GM23338 (cell line): ENCODE data around the gene SERPINB6. TPM values are rescaled to one million over a fixed set of nuclear protein-coding genes. Genes with fewer than 3 reads are reported as not detected.
"Not testable (repeated sequence)": the region's sequence is repeated elsewhere in the genome, so short reads cannot be mapped to it uniquely, and the experiment has no call there.

Source experiments
- ATAC-seq: fragments of 200-7000 bp; cut with Tn5 transposase; 3 replicates; pipeline ENCODE4 v1.9.1; 2020
- DNase-seq: peaks from one replicate; pipeline ENCODE4 v3.0.0-alpha.2; 2015; ENCODE audit warnings: low spot score
- H2AFZ ChIP-seq: fragments of 200-600 bp; sonication (generic); 2 replicates; pipeline ENCODE4 v1.8.0; 2016; ENCODE audit warnings: antibody characterized with exemption, mild to moderate bottlenecking, moderate library complexity
- H3F3A ChIP-seq: fragments of 200-600 bp; sonication (generic); replicated peaks from 2 replicates; pipeline ENCODE4 v1.8.0; 2017; ENCODE audit warnings: antibody characterized with exemption, mixed run types, low read depth
- H3K27ac ChIP-seq: fragments of 200-600 bp; sonication (generic); 2 replicates; pipeline ENCODE4 v1.6.1; 2016; ENCODE audit warnings: low read depth
- H3K27me3 ChIP-seq: fragments of 200-600 bp; sonication (generic); 2 replicates; pipeline ENCODE4 v1.8.0; 2016; ENCODE audit warnings: mild to moderate bottlenecking, mixed run types, moderate library complexity; ENCODE audit not compliant: insufficient read depth
- H3K36me3 ChIP-seq: fragments of 200-600 bp; sonication (generic); 2 replicates; pipeline ENCODE4 v1.8.0; 2016; ENCODE audit warnings: mild to moderate bottlenecking; ENCODE audit not compliant: insufficient read depth
- H3K4me1 ChIP-seq: fragments of 200-600 bp; sonication (generic); 2 replicates; pipeline ENCODE4 v1.8.0; 2016; ENCODE audit warnings: mild to moderate bottlenecking, moderate library complexity; ENCODE audit not compliant: insufficient read depth
- H3K4me2 ChIP-seq: fragments of 200-600 bp; sonication (generic); 2 replicates; pipeline ENCODE4 v1.7.1; 2017; ENCODE audit warnings: mixed run types
- H3K4me3 ChIP-seq: fragments of 200-600 bp; sonication (generic); 2 replicates; pipeline ENCODE4 v1.6.1; 2016; ENCODE audit warnings: mixed run types
- H3K79me2 ChIP-seq: fragments of 200-600 bp; sonication (generic); replicated peaks from 2 replicates; pipeline ENCODE4 v1.8.0; 2017; ENCODE audit warnings: mild to moderate bottlenecking; ENCODE audit not compliant: insufficient read depth
- H3K9me2 ChIP-seq: fragments of 200-600 bp; sonication (generic); 2 replicates; pipeline ENCODE4 v1.8.0; 2017; ENCODE audit not compliant: insufficient read depth
- H4K20me1 ChIP-seq: fragments of 200-600 bp; sonication (generic); replicated peaks from 2 replicates; pipeline ENCODE4 v1.8.0; 2017; ENCODE audit warnings: mild to moderate bottlenecking; ENCODE audit not compliant: insufficient read depth
- H3K27ac Mint-ChIP-seq: 2 replicates; pipeline ENCODE4 v1.8.0; 2020; ENCODE audit warnings: inconsistent platforms, mild to moderate bottlenecking, moderate library complexity, mixed read lengths
- H3K27me3 Mint-ChIP-seq: 3 replicates; pipeline ENCODE4 v1.8.0; 2022; ENCODE audit warnings: low read depth, mild to moderate bottlenecking, moderate library complexity, mixed read lengths, inconsistent platforms; ENCODE audit not compliant: insufficient read depth, poor library complexity
- H3K36me3 Mint-ChIP-seq: 3 replicates; pipeline ENCODE4 v1.8.0; 2021; ENCODE audit warnings: low read depth, mild to moderate bottlenecking, inconsistent platforms, moderate library complexity, mixed read lengths
- H3K4me1 Mint-ChIP-seq: 3 replicates; pipeline ENCODE4 v1.8.0; 2020; ENCODE audit warnings: mild to moderate bottlenecking, inconsistent platforms, mixed read lengths
- H3K4me3 Mint-ChIP-seq: 3 replicates; pipeline ENCODE4 v1.8.0; 2021; ENCODE audit warnings: moderate library complexity, mild to moderate bottlenecking, inconsistent platforms, mixed read lengths
- H3K9me3 Mint-ChIP-seq: 3 replicates; pipeline ENCODE4 v1.8.0; 2020; ENCODE audit warnings: moderate library complexity, mild to moderate bottlenecking, inconsistent platforms, mixed read lengths
- JUNB ChIP-seq: IDR thresholded peaks from one replicate; pipeline ENCODE4 v1.6.1; 2016; ENCODE audit warnings: antibody characterized with exemption; ENCODE audit not compliant: unreplicated experiment
- NANOG ChIP-seq: IDR thresholded peaks from 2 replicates; pipeline ENCODE4 v1.6.1; 2016; ENCODE audit warnings: antibody characterized with exemption, borderline replicate concordance
- STAT1 ChIP-seq: IDR thresholded peaks from one replicate; pipeline ENCODE4 v1.6.1; 2016; ENCODE audit warnings: antibody characterized with exemption; ENCODE audit not compliant: unreplicated experiment
- polyA plus RNA-seq: library from polyadenylated mRNA; unstranded; fragments of >200 nt; fragmentation: Nextera tagmentation; extraction: Ambion mirVana; gene quantifications from 2 replicates; pipeline ENCODE4 v1.2.1, GENCODE V29; 2016
- total RNA-seq: library from RNA; depleted of rRNA; stranded (reverse); fragments of >200 nt; shearing (Covaris generic); gene quantifications from 2 replicates; pipeline ENCODE4 v1.2.3, GENCODE V29; 2014
- TF ChIP-seq, protein P1 (sequence below), 2 experiments: fragments of 200-600 bp in 1 of 2; sonication (generic) in 1 of 2; conservative IDR thresholded peaks; 2 replicates each; pipeline versions ENCODE4 v1.5.1 to v1.6.1; 2016 to 2017; ENCODE audit warnings: antibody characterized with exemption in 2 of 2, low read depth in 2 of 2, mild to moderate bottlenecking in 2 of 2, moderate library complexity in 1 of 2
- TF ChIP-seq, protein P2 (sequence below): IDR thresholded peaks from one replicate; pipeline ENCODE4 v1.6.1; 2018; ENCODE audit warnings: antibody characterized with exemption; ENCODE audit not compliant: unreplicated experiment
- TF ChIP-seq, protein P3 (sequence below): IDR thresholded peaks from 2 replicates; pipeline ENCODE4 v1.6.1; 2016; ENCODE audit warnings: antibody characterized with exemption
- TF ChIP-seq, protein P4 (sequence below): fragments of 250-450 bp; sonication (Bioruptor Pico); IDR thresholded peaks from 2 replicates; pipeline ENCODE4 v1.5.0; 2020; ENCODE audit warnings: mild to moderate bottlenecking, moderate library complexity

SERPINB6 gene
- total and polyA plus RNA-seq, 2 experiments from 2014 or later: 25.9 to 38.5 TPM

DNA sequence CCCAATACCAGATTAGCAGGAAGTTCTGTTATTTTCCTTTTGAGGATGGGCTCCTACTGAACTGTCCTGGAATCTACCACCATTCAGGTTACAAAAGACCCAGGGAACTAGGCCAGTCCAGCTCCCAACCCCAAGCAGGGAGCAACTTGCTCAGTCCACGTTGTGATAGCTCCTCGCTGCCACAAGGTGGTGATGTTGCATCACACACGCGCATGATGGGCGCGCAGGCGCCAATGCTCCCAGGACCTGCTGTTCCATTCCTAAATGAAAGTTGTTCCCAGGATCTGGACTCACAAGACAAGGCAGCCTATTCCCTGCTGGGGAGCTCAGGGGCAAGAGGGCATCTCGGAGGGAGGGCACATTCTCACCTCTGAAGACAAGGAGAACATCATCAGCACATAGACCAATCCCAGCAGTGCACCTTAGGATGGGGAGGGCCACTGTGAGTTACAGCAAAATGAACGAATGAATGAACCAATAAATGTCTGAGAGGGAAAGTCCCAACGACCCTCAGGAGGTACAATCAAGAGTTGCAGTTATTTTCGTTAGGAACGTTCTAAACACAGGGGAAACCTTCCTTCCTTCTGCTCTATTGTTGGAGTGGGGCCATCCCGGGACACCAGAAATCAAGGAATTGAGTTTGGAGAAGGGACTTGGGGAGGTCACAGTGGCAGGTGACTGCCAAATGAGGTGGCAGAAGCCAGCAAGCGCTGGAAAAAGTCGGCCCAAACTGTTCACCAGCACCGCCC lies 27.1 kb upstream of the SERPINB6 start:
- Histone ChIP-seq H2AFZ (peak overlapping the region; percentile 85), H3K4me1 (peaks cover 20% of the 10 kb centered on the region), H3K4me3 (peak overlapping the region; percentile 97), H3K4me2 (peak overlapping the region; percentile 99), H3K79me2 (peaks cover 25% of the 10 kb centered on the region)
- TF ChIP-seq, protein P1, sequence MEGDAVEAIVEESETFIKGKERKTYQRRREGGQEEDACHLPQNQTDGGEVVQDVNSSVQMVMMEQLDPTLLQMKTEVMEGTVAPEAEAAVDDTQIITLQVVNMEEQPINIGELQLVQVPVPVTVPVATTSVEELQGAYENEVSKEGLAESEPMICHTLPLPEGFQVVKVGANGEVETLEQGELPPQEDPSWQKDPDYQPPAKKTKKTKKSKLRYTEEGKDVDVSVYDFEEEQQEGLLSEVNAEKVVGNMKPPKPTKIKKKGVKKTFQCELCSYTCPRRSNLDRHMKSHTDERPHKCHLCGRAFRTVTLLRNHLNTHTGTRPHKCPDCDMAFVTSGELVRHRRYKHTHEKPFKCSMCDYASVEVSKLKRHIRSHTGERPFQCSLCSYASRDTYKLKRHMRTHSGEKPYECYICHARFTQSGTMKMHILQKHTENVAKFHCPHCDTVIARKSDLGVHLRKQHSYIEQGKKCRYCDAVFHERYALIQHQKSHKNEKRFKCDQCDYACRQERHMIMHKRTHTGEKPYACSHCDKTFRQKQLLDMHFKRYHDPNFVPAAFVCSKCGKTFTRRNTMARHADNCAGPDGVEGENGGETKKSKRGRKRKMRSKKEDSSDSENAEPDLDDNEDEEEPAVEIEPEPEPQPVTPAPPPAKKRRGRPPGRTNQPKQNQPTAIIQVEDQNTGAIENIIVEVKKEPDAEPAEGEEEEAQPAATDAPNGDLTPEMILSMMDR (conservative IDR thresholded peaks at IDR 0.05; ENCODE audit: low read depth in 2 of 2): peak; percentile 49 to 69
- H4K20me1 ChIP-seq, H3K27me3 ChIP-seq, H3K27me3 Mint-ChIP-seq, H3K9me3 Mint-ChIP-seq, H3K27ac Mint-ChIP-seq, H3K36me3 ChIP-seq, H3K27ac ChIP-seq, H3K9me2 ChIP-seq, H3F3A ChIP-seq: not testable (repeated sequence)
- peaks cover 21% of the 10 kb centered on the region for H3K36me3 Mint-ChIP-seq
- peaks cover 29% of the 10 kb centered on the region; the same call in 2 of the 3 replicates for H3K4me1 Mint-ChIP-seq
- DNase-seq: peak; percentile 31
- peak overlapping the region; percentile 78 for H3K4me3 Mint-ChIP-seq
- ATAC-seq: peak; percentile 66

DNA sequence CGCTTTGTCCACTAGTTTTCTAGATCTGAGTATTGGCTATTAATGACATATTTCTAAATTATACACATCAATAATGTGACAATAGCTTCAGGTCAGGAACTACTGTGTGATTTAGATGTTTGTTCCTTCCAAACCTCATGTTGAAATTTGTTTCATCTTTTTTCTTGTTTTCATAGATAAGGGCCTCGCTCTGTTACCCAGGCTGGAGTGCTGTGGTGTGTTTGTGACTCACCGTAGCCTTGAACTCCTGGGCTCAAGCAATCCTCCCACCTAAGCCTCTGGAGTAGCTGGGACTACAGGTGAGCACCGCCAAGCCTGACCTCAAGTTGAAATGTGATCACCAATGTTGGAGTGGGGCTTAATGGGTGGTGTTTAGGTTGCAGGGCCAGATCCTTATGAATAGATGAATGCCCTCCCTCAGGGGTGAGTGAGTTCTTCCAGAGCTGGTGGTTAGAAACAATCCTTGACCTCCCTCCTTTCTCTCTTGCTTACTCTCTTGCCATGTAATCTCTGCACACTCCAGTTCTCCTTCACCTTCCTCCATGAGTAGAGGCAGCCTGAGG lies 22.5 kb upstream of the SERPINB6 start:
- H3K27me3 Mint-ChIP-seq: peaks cover 6% of the 10 kb centered on the region
- no peak for TF ChIP-seq STAT1
- TF ChIP-seq, protein P2, sequence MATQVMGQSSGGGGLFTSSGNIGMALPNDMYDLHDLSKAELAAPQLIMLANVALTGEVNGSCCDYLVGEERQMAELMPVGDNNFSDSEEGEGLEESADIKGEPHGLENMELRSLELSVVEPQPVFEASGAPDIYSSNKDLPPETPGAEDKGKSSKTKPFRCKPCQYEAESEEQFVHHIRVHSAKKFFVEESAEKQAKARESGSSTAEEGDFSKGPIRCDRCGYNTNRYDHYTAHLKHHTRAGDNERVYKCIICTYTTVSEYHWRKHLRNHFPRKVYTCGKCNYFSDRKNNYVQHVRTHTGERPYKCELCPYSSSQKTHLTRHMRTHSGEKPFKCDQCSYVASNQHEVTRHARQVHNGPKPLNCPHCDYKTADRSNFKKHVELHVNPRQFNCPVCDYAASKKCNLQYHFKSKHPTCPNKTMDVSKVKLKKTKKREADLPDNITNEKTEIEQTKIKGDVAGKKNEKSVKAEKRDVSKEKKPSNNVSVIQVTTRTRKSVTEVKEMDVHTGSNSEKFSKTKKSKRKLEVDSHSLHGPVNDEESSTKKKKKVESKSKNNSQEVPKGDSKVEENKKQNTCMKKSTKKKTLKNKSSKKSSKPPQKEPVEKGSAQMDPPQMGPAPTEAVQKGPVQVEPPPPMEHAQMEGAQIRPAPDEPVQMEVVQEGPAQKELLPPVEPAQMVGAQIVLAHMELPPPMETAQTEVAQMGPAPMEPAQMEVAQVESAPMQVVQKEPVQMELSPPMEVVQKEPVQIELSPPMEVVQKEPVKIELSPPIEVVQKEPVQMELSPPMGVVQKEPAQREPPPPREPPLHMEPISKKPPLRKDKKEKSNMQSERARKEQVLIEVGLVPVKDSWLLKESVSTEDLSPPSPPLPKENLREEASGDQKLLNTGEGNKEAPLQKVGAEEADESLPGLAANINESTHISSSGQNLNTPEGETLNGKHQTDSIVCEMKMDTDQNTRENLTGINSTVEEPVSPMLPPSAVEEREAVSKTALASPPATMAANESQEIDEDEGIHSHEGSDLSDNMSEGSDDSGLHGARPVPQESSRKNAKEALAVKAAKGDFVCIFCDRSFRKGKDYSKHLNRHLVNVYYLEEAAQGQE: no peak
- TF ChIP-seq, protein P3, sequence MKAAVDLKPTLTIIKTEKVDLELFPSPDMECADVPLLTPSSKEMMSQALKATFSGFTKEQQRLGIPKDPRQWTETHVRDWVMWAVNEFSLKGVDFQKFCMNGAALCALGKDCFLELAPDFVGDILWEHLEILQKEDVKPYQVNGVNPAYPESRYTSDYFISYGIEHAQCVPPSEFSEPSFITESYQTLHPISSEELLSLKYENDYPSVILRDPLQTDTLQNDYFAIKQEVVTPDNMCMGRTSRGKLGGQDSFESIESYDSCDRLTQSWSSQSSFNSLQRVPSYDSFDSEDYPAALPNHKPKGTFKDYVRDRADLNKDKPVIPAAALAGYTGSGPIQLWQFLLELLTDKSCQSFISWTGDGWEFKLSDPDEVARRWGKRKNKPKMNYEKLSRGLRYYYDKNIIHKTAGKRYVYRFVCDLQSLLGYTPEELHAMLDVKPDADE: no peak
- TF ChIP-seq, protein P4, sequence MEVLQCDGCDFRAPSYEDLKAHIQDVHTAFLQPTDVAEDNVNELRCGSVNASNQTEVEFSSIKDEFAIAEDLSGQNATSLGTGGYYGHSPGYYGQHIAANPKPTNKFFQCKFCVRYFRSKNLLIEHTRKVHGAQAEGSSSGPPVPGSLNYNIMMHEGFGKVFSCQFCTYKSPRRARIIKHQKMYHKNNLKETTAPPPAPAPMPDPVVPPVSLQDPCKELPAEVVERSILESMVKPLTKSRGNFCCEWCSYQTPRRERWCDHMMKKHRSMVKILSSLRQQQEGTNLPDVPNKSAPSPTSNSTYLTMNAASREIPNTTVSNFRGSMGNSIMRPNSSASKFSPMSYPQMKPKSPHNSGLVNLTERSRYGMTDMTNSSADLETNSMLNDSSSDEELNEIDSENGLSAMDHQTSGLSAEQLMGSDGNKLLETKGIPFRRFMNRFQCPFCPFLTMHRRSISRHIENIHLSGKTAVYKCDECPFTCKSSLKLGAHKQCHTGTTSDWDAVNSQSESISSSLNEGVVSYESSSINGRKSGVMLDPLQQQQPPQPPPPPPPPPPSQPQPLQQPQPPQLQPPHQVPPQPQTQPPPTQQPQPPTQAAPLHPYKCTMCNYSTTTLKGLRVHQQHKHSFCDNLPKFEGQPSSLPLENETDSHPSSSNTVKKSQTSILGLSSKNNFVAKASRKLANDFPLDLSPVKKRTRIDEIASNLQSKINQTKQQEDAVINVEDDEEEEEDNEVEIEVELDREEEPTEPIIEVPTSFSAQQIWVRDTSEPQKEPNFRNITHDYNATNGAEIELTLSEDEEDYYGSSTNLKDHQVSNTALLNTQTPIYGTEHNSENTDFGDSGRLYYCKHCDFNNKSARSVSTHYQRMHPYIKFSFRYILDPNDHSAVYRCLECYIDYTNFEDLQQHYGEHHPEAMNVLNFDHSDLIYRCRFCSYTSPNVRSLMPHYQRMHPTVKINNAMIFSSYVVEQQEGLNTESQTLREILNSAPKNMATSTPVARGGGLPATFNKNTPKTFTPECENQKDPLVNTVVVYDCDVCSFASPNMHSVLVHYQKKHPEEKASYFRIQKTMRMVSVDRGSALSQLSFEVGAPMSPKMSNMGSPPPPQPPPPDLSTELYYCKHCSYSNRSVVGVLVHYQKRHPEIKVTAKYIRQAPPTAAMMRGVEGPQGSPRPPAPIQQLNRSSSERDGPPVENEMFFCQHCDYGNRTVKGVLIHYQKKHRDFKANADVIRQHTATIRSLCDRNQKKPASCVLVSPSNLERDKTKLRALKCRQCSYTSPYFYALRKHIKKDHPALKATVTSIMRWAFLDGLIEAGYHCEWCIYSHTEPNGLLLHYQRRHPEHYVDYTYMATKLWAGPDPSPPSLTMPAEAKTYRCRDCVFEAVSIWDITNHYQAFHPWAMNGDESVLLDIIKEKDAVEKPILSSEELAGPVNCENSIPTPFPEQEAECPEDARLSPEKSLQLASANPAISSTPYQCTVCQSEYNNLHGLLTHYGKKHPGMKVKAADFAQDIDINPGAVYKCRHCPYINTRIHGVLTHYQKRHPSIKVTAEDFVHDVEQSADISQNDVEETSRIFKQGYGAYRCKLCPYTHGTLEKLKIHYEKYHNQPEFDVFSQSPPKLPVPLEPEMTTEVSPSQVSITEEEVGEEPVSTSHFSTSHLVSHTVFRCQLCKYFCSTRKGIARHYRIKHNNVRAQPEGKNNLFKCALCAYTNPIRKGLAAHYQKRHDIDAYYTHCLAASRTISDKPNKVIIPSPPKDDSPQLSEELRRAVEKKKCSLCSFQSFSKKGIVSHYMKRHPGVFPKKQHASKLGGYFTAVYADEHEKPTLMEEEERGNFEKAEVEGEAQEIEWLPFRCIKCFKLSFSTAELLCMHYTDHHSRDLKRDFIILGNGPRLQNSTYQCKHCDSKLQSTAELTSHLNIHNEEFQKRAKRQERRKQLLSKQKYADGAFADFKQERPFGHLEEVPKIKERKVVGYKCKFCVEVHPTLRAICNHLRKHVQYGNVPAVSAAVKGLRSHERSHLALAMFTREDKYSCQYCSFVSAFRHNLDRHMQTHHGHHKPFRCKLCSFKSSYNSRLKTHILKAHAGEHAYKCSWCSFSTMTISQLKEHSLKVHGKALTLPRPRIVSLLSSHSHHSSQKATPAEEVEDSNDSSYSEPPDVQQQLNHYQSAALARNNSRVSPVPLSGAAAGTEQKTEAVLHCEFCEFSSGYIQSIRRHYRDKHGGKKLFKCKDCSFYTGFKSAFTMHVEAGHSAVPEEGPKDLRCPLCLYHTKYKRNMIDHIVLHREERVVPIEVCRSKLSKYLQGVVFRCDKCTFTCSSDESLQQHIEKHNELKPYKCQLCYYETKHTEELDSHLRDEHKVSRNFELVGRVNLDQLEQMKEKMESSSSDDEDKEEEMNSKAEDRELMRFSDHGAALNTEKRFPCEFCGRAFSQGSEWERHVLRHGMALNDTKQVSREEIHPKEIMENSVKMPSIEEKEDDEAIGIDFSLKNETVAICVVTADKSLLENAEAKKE (CRISPR knock-in tag): no peak
- no peak for TF ChIP-seq JUNB
- TF ChIP-seq NANOG: no peak

More for the DNA sequence above, 22.5 kb upstream of the SERPINB6 start:
- Histone ChIP-seq H3K36me3 (no peaks in the 10 kb centered on the region), H3K4me1 (peaks cover 21% of the 10 kb centered on the region), H3K4me2 (no peak overlapping the region), H3K9me2 (no peaks in the 10 kb centered on the region), H3K4me3 (no peak overlapping the region), H3K79me2 (no peaks in the 10 kb centered on the region), H2AFZ (no peak overlapping the region), H3K27ac (no peak overlapping the region), H3F3A (no peaks in the 10 kb centered on the region; the same call in 1 of the 2 replicates), H4K20me1 (no peaks in the 10 kb centered on the region), H3K27me3 (0 out of 2 replicates have a peak, but pooled peaks cover 3% of the 10 kb centered on the region)
- Mint-ChIP-seq H3K36me3 (no peaks in the 10 kb centered on the region), H3K9me3 (no peaks in the 10 kb centered on the region), H3K27ac (no peak overlapping the region), H3K4me1 (peaks cover 30% of the 10 kb centered on the region), H3K4me3 (no peak overlapping the region; the same call in 2 of the 3 replicates)
- no peak for DNase-seq
- no peak for ATAC-seq
